GM06990 (cell line): Measurements from ENCODE around the gene S100A6.
"Not testable (repeated sequence)": the region's sequence is repeated elsewhere in the genome, so short reads cannot be mapped to it uniquely, and the experiment has no call there.

ENCODE experiments used
- DNase-seq: peaks from one replicate; pipeline ENCODE4 v3.0.0-alpha.2; 2011; ENCODE audit not compliant: insufficient read length; ENCODE audit errors: extremely low read depth
- H3K27me3 ChIP-seq: replicated peaks from 2 replicates; pipeline ENCODE4 v1.6.0; 2011; ENCODE audit warnings: low read length; ENCODE audit not compliant: control insufficient read depth, insufficient read depth
- H3K36me3 ChIP-seq: 2 replicates; pipeline ENCODE4 v1.5.1; 2011; ENCODE audit warnings: low read length; ENCODE audit not compliant: control insufficient read depth, insufficient read depth
- H3K4me3 ChIP-seq: replicated peaks from 2 replicates; pipeline ENCODE4 v1.5.1; 2011; ENCODE audit warnings: low read depth, mild to moderate bottlenecking, control low read depth, low read length
- CTCF ChIP-seq: IDR thresholded peaks from 2 replicates; pipeline ENCODE4 v1.5.1; 2011; ENCODE audit warnings: low read length, control low read depth, mild to moderate bottlenecking, inconsistent platforms; ENCODE audit not compliant: insufficient read depth, poor library complexity, severe bottlenecking

S100A6 gene

GRCh38 chr1:153566414-153567371, 30.9 kb upstream of the S100A6 start:
- DNase-seq = peak; percentile 59
- Histone ChIP-seq H3K36me3 (no peaks in the 10 kb centered on the region), H3K27me3 (no peaks in the 10 kb centered on the region), H3K4me3 (no peak overlapping the region)
- TF ChIP-seq CTCF = no peak

- DNase-seq = peak; percentile 44
- H3K36me3 ChIP-seq = no peaks in the 10 kb centered on the region
- no peak within 1 kb of the TSS for H3K4me3 ChIP-seq
- TF ChIP-seq CTCF = no peak
- no peaks in the 10 kb centered on the region for H3K27me3 ChIP-seq
These were observed 30.0 kb upstream of the S100A6 start, which contains the start of gene S100A2 for GRCh38 chr1:153565529-153566374. S100A2 (minus strand) TSS chr1:153565844; CDS start chr1:153563877, 1,967 bp downstream.

- no peak overlapping the region for H3K4me3 ChIP-seq
- DNase-seq = no peak
- H3K27me3 ChIP-seq = no peaks in the 10 kb centered on the region
- no peak for TF ChIP-seq CTCF
- H3K36me3 ChIP-seq = no peaks in the 10 kb centered on the region
These were observed 28.2 kb upstream of the S100A6 start for GRCh38 chr1:153563991-153564390.

GRCh38 chr1:153563483-153563901, 27.7 kb upstream of the S100A6 start:
- TF ChIP-seq CTCF = no peak
- H3K36me3 ChIP-seq = no peaks in the 10 kb centered on the region
- DNase-seq = no peak
- H3K27me3 ChIP-seq = no peaks in the 10 kb centered on the region
- no peak overlapping the region for H3K4me3 ChIP-seq

- not testable (repeated sequence) for H3K27me3 ChIP-seq, DNase-seq, H3K4me3 ChIP-seq, H3K36me3 ChIP-seq
These were observed 26.2 kb upstream of the S100A6 start for GRCh38 chr1:153562021-153562420.

GRCh38 chr1:153561466-153561985, 25.7 kb upstream of the S100A6 start:
- H3K4me3 ChIP-seq = no peak overlapping the region
- no peak for DNase-seq
- H3K36me3 ChIP-seq = no peaks in the 10 kb centered on the region
- no peak for TF ChIP-seq CTCF
- H3K27me3 ChIP-seq = no peaks in the 10 kb centered on the region
